CD14-positive monocyte (primary cell): ENCODE results near the gene KLHL9. TPM values are rescaled to one million over a fixed set of nuclear protein-coding genes. Genes with fewer than 3 reads are reported as not detected.
A peak's percentile ranks its signal among the peaks of the same experiment; 100 is the strongest.

Experiments used
- DNase-seq, 3 donors: peaks; one replicate each; pipeline ENCODE4 v3.0.0-alpha.2; 2011 to 2022
- H2AFZ ChIP-seq: 2 replicates; pipeline ENCODE4 v1.6.0; 2012; ENCODE audit warnings: mild to moderate bottlenecking, low read depth, low read length, inconsistent platforms; ENCODE audit not compliant: insufficient read depth, poor library complexity, severe bottlenecking
- H3K27ac ChIP-seq, 2 donors: 1 replicate in 1 of 2; 2 replicates in 1 of 2; pipeline ENCODE4 v1.5.1; 2012 to 2013; ENCODE audit warnings: low read length in 2 of 2, control low read depth in 1 of 2, inconsistent platforms in 1 of 2, low read depth in 1 of 2, mild to moderate bottlenecking in 1 of 2
- H3K27me3 ChIP-seq, 2 donors: one replicate each; pipeline versions ENCODE4 v1.6.0 to v1.6.1; 2011 to 2013; ENCODE audit warnings: low read length in 2 of 2; ENCODE audit not compliant: control insufficient read depth in 2 of 2, insufficient read depth in 2 of 2
- H3K36me3 ChIP-seq, 2 donors: replicated peaks in 1 of 2; 1 replicate in 1 of 2; 2 replicates in 1 of 2; pipeline versions ENCODE4 v1.5.1 to v1.6.1; 2012 to 2013; ENCODE audit warnings: low read length in 2 of 2, control low read depth in 1 of 2, inconsistent platforms in 1 of 2, mild to moderate bottlenecking in 1 of 2; ENCODE audit not compliant: insufficient read depth in 2 of 2, control insufficient read depth in 1 of 2
- H3K4me1 ChIP-seq, 2 donors: 1 replicate in 1 of 2; 2 replicates in 1 of 2; pipeline versions ENCODE4 v1.5.1 to v1.6.1; 2012 to 2013; ENCODE audit warnings: low read length in 2 of 2, control low read depth in 1 of 2, inconsistent platforms in 1 of 2, mild to moderate bottlenecking in 1 of 2, moderate library complexity in 1 of 2; ENCODE audit not compliant: insufficient read depth in 2 of 2, control insufficient read depth in 1 of 2
- H3K4me2 ChIP-seq: replicated peaks from 2 replicates; pipeline ENCODE3; 2012; ENCODE audit warnings: low read length, moderate library complexity, mild to moderate bottlenecking; ENCODE audit not compliant: poor library complexity, severe bottlenecking; ENCODE audit errors: extremely low read depth
- H3K4me3 ChIP-seq, 3 experiments: fragments of 200-600 bp in 1 of 3; sonication (generic) in 1 of 3; replicated peaks in 1 of 3; 1 replicate in 2 of 3; 2 replicates in 1 of 3; pipeline ENCODE4 v1.5.1; 2011 to 2013; ENCODE audit warnings: low read length in 3 of 3, mild to moderate bottlenecking in 3 of 3, control low read depth in 2 of 3, low read depth in 2 of 3, inconsistent platforms in 1 of 3, moderate library complexity in 1 of 3
- H3K79me2 ChIP-seq: 2 replicates; pipeline ENCODE4 v1.6.0; 2012; ENCODE audit warnings: mild to moderate bottlenecking, control low read depth, inconsistent platforms, low read length, moderate library complexity; ENCODE audit not compliant: insufficient read depth
- H3K9ac ChIP-seq: 2 replicates; pipeline ENCODE4 v1.6.0; 2017; ENCODE audit warnings: low read length, mild to moderate bottlenecking; ENCODE audit not compliant: insufficient read depth, poor library complexity, severe bottlenecking
- H3K9me3 ChIP-seq, 2 donors: replicated peaks in 1 of 2; 1 replicate in 1 of 2; 2 replicates in 1 of 2; pipeline versions ENCODE4 v1.5.1 to v1.6.1; 2012 to 2013; ENCODE audit warnings: low read length in 2 of 2, control low read depth in 1 of 2; ENCODE audit not compliant: control insufficient read depth in 1 of 2, insufficient read depth in 1 of 2
- H4K20me1 ChIP-seq: 2 replicates; pipeline ENCODE4 v1.6.0; 2012; ENCODE audit warnings: mild to moderate bottlenecking, low read length, control low read depth, moderate library complexity; ENCODE audit not compliant: insufficient read depth
- H3K27ac Mint-ChIP-seq, 7 donors: one replicate each; pipeline ENCODE4 v1.8.0; 2020; ENCODE audit warnings: mild to moderate bottlenecking in 7 of 7, mixed read lengths in 7 of 7, moderate library complexity in 6 of 7, inconsistent platforms in 2 of 7
- H3K27me3 Mint-ChIP-seq, 3 donors: one replicate each; pipeline ENCODE4 v1.8.0; 2021 to 2022; ENCODE audit warnings: low read depth in 3 of 3, mild to moderate bottlenecking in 3 of 3, mixed read lengths in 3 of 3, moderate library complexity in 3 of 3, inconsistent platforms in 1 of 3
- H3K36me3 Mint-ChIP-seq, 2 donors: one replicate each; pipeline ENCODE4 v1.8.0; 2020; ENCODE audit warnings: mixed read lengths in 2 of 2, inconsistent platforms in 1 of 2, mild to moderate bottlenecking in 1 of 2
- H3K4me1 Mint-ChIP-seq: one replicate; pipeline ENCODE4 v1.8.0; 2020; ENCODE audit warnings: mild to moderate bottlenecking, mixed read lengths
- H3K4me3 Mint-ChIP-seq, 2 donors: one replicate each; pipeline ENCODE4 v1.8.0; 2020; ENCODE audit warnings: mild to moderate bottlenecking in 2 of 2, mixed read lengths in 2 of 2, moderate library complexity in 1 of 2
- H3K9me3 Mint-ChIP-seq, 7 donors: one replicate each; pipeline ENCODE4 v1.8.0; 2020 to 2022; ENCODE audit warnings: mixed read lengths in 7 of 7, mild to moderate bottlenecking in 6 of 7, moderate library complexity in 6 of 7, inconsistent platforms in 2 of 7
- WGBS: methylation state at CpG from one replicate; pipeline ENCODE4 v1.1.5; 2013; ENCODE audit warnings: missing lambda C conversion rate; ENCODE audit not compliant: insufficient coverage; 5-methylcytosine and 5-hydroxymethylcytosine counted together
- intact Hi-C, 2 donors: fragments of 100-400 bp; cut with micrococcal nuclease; formaldehyde crosslinking; loops; one replicate each; pipeline versions ENCODE4 v1.15.0 to v1.15.1; 2023
- polyA plus RNA-seq, 3 donors: library from polyadenylated mRNA; depleted of rRNA in 1 of 3; unstranded in 2 of 3; stranded (reverse) in 1 of 3; fragments of 300-500 nt in 2 of 3; fragments of >200 nt in 1 of 3; fragmentation: Illumina TruSeq in 2 of 3; gene quantifications; 1 replicate in 2 of 3; 2 replicates in 1 of 3; pipeline ENCODE4 v1.2.3, GENCODE V29; 2012 to 2021
- TF ChIP-seq, protein P1 (sequence below): fragments of 200-600 bp; IDR thresholded peaks from one replicate; pipeline ENCODE4 v1.8.0; 2022; ENCODE audit warnings: antibody characterized with exemption, mild to moderate bottlenecking

The KLHL9 gene
- polyA plus RNA-seq, 3 donors: 2.8 to 9.0 (median 7.7) TPM

DNA sequence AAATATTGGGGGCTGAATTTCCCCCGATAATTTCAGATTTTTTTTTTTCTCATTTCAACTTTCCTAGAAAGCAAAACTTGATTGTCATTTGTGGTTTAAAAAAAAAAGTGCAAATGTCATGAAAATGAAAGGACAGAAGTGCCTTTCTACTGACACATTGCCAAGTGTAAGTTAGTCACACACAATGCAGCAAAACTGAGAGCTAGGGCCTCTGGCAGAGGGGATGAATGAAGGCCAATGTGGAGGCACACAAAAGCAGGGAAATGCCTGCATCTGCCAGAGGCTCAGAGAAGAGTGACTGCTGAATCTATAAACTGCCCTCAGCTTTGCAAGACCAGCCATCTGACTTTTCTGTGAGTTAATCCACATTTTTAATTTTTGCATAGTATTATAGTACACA, 23.3 kb downstream of the KLHL9 start:
- H3K36me3 Mint-ChIP-seq: no peaks in the 10 kb centered on the region
- Histone ChIP-seq H3K27me3 (peaks cover 0 to 5% of the 10 kb centered on the region in 2 donors), H2AFZ (no peak overlapping the region), H3K4me2 (no peak overlapping the region), H3K27ac (no peak overlapping the region), H3K4me3 (no peak overlapping the region), H3K36me3 (no peaks in the 10 kb centered on the region), H4K20me1 (no peaks in the 10 kb centered on the region), H3K9ac (no peak overlapping the region), H3K9me3 (no peaks in the 10 kb centered on the region), H3K4me1 (no peaks in the 10 kb centered on the region), H3K79me2 (no peaks in the 10 kb centered on the region)
- H3K4me3 Mint-ChIP-seq: no peak overlapping the region
- no peak for DNase-seq
- H3K9me3 Mint-ChIP-seq: peaks cover 0 to 5% (median 3%) of the 10 kb centered on the region in 7 donors
- no CpG with 5 or more reads among the region's 1 CpG for WGBS
- H3K4me1 Mint-ChIP-seq: no peaks in the 10 kb centered on the region
- TF ChIP-seq, protein P1, sequence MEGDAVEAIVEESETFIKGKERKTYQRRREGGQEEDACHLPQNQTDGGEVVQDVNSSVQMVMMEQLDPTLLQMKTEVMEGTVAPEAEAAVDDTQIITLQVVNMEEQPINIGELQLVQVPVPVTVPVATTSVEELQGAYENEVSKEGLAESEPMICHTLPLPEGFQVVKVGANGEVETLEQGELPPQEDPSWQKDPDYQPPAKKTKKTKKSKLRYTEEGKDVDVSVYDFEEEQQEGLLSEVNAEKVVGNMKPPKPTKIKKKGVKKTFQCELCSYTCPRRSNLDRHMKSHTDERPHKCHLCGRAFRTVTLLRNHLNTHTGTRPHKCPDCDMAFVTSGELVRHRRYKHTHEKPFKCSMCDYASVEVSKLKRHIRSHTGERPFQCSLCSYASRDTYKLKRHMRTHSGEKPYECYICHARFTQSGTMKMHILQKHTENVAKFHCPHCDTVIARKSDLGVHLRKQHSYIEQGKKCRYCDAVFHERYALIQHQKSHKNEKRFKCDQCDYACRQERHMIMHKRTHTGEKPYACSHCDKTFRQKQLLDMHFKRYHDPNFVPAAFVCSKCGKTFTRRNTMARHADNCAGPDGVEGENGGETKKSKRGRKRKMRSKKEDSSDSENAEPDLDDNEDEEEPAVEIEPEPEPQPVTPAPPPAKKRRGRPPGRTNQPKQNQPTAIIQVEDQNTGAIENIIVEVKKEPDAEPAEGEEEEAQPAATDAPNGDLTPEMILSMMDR: no peak
- H3K27ac Mint-ChIP-seq: no peak overlapping the region
- H3K27me3 Mint-ChIP-seq: peaks cover 10 to 22% (median 14%) of the 10 kb centered on the region in 3 donors
- intact Hi-C loops: no loop called here

DNA sequence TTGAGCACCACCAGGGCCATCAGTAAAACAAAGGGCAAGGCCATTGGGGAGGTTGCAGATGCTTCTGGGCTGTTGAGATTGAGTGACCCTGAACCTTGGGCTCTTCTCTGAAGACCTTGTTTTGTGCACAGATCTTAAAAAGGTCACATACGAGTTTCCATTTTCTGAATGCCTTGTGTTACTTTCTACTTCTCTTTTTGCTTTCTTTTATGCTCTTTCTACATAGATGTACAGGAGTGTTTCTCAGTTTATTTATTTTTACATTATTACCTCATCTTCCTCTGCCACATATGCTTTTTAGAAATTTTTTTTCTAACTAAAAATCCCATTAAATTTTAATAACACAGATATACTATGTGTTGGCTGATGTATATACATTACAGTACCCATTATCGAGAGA, 30.0 kb downstream of the KLHL9 start, which contains the start of gene IFNA5:
IFNA5 (minus strand) TSS at position 101 of the 400 bp plus-strand sequence; CDS start at position 44, 57 bp downstream.
- TF ChIP-seq, protein P1: no peak
- H3K27me3 Mint-ChIP-seq: peaks cover 4 to 10% (median 9%) of the 10 kb centered on the region in 3 donors
- no CpG with 5 or more reads among the region's 2 CpGs for WGBS

More for the DNA sequence above, 30.0 kb downstream of the KLHL9 start, which contains the start of gene IFNA5:
- peaks cover 0 to 2% (median 0%) of the 10 kb centered on the region in 7 donors for H3K9me3 Mint-ChIP-seq
- no peak within 1 kb of the TSS for H3K27ac ChIP-seq
- H2AFZ ChIP-seq: peak within 1 kb of the TSS; percentile 37
- no peaks in the 10 kb centered on the region for H3K36me3 Mint-ChIP-seq
- intact Hi-C loops: no loop called here
- no peaks in the 10 kb centered on the region for H4K20me1 ChIP-seq
- H3K36me3 ChIP-seq: no peaks in the 10 kb centered on the region
- H3K9me3 ChIP-seq: no peaks in the 10 kb centered on the region
- no peak for DNase-seq
- no peak within 1 kb of the TSS for H3K4me3 ChIP-seq
- H3K4me3 Mint-ChIP-seq: no peak within 1 kb of the TSS
- H3K4me1 Mint-ChIP-seq: peaks cover 4% of the 10 kb centered on the region
- H3K27me3 ChIP-seq: peaks cover 0 to 3% of the 10 kb centered on the region in 2 donors
- H3K9ac ChIP-seq: no peak within 1 kb of the TSS
- no peaks in the 10 kb centered on the region for H3K4me1 ChIP-seq
- H3K27ac Mint-ChIP-seq: no peak within 1 kb of the TSS
- H3K79me2 ChIP-seq: no peaks in the 10 kb centered on the region
- no peak within 1 kb of the TSS for H3K4me2 ChIP-seq
